Thyroid gland (tissue), 4 donors: ENCODE data around the gene ACTL7B. TPM values are rescaled to one million over a fixed set of nuclear protein-coding genes. Genes with fewer than 3 reads are reported as not detected.

Source experiments
- DNase-seq, 2 donors: peaks; one replicate each; pipeline ENCODE4 v3.0.0-alpha.2; 2019
- H3K27ac ChIP-seq, 3 donors: fragments of 200-600 bp; sonication (generic); 1 replicate in 2 of 3; 2 replicates in 1 of 3; pipeline ENCODE4 v1.5.1; 2016 to 2019; ENCODE audit warnings: mild to moderate bottlenecking in 1 of 3, moderate library complexity in 1 of 3
- H3K27me3 ChIP-seq: fragments of 200-600 bp; sonication (generic); one replicate; pipeline ENCODE4 v1.5.1; 2019
- H3K36me3 ChIP-seq, 2 donors: fragments of 200-600 bp; sonication (generic); one replicate each; pipeline ENCODE4 v1.5.1; 2016 to 2019
- H3K4me1 ChIP-seq, 2 donors: fragments of 200-600 bp; sonication (generic); one replicate each; pipeline ENCODE4 v1.5.1; 2017 to 2019
- H3K4me3 ChIP-seq, 3 donors: fragments of 200-600 bp; sonication (generic); replicated peaks in 1 of 3; 1 replicate in 2 of 3; 2 replicates in 1 of 3; pipeline ENCODE4 v1.5.1; 2016; ENCODE audit warnings: mild to moderate bottlenecking in 1 of 3
- H3K9me3 ChIP-seq: fragments of 200-600 bp; sonication (generic); one replicate; pipeline ENCODE4 v1.5.1; 2017
- POLR2A ChIP-seq, 2 donors: fragments of 450-650 bp; IDR thresholded peaks; one replicate each; pipeline ENCODE4 v1.6.1; 2017; ENCODE audit warnings: antibody characterized with exemption in 2 of 2, mild to moderate bottlenecking in 2 of 2, moderate library complexity in 1 of 2
- WGBS, 2 donors: methylation state at CpG; one replicate each; pipeline ENCODE4 v1.1.5; 2017; 5-methylcytosine and 5-hydroxymethylcytosine counted together
- intact Hi-C: fragments of 100-400 bp; cut with DNase I; formaldehyde crosslinking; loops from one replicate; pipeline ENCODE4 v1.15.1; 2023
- total RNA-seq, 4 donors: library from RNA; depleted of rRNA; stranded (reverse); fragments of >200 nt; gene quantifications; one replicate each; pipeline ENCODE4 v1.2.3, GENCODE V29; 2016
- TF ChIP-seq, protein P1 (sequence below), 6 experiments: fragments of 200-600 bp in 3 of 6; fragments of 450-650 bp in 3 of 6; sonication (generic) in 3 of 6; IDR thresholded peaks; one replicate each; pipeline ENCODE4 v1.5.1; 2016 to 2019; ENCODE audit warnings: antibody characterized with exemption in 6 of 6, mild to moderate bottlenecking in 2 of 6, inconsistent platforms in 1 of 6, moderate library complexity in 1 of 6

Gene ACTL7B
- total RNA-seq, 4 donors from 2014 or later = 0.33 to 0.54 TPM; not detected in 2

DNA sequence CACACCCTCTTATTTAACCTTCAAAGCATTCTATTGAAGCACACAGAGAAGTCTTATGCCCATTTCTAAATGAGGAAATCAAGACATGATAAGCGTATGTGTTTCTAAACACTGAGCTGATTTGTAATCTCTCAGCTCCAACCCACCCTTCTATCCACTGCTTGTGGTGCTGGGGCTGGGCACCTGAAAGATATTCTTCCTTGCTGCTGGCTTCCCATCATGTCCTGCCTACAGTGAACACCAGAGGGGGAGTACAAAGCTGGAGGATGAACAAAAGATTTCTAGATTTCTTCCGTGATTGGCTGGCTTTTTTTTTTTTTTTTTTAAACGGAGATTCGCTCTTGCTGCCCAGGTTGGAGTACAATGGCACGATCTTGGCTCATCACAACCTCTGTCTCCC lies 20.6 kb upstream of the ACTL7B start:
- no peak for DNase-seq
- no peaks in the 10 kb centered on the region for H3K4me1 ChIP-seq
- 95 to 96% methylated on average over 5 of the region's 5 CpGs for WGBS, 2 donors
- H3K9me3 ChIP-seq = no peaks in the 10 kb centered on the region
- H3K36me3 ChIP-seq = peaks cover 61 to 70% of the 10 kb centered on the region in 2 donors
- no peak overlapping the region for H3K27ac ChIP-seq
- intact Hi-C loops = no loop called here
- TF ChIP-seq POLR2A (IDR thresholded peaks at IDR 0.05) = no peak
- TF ChIP-seq, protein P1, sequence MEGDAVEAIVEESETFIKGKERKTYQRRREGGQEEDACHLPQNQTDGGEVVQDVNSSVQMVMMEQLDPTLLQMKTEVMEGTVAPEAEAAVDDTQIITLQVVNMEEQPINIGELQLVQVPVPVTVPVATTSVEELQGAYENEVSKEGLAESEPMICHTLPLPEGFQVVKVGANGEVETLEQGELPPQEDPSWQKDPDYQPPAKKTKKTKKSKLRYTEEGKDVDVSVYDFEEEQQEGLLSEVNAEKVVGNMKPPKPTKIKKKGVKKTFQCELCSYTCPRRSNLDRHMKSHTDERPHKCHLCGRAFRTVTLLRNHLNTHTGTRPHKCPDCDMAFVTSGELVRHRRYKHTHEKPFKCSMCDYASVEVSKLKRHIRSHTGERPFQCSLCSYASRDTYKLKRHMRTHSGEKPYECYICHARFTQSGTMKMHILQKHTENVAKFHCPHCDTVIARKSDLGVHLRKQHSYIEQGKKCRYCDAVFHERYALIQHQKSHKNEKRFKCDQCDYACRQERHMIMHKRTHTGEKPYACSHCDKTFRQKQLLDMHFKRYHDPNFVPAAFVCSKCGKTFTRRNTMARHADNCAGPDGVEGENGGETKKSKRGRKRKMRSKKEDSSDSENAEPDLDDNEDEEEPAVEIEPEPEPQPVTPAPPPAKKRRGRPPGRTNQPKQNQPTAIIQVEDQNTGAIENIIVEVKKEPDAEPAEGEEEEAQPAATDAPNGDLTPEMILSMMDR (IDR thresholded peaks at IDR 0.05) = no peak
- no peak overlapping the region for H3K4me3 ChIP-seq
- no peaks in the 10 kb centered on the region for H3K27me3 ChIP-seq

- no peak for TF ChIP-seq POLR2A (IDR thresholded peaks at IDR 0.05)
- TF ChIP-seq, protein P1 (IDR thresholded peaks at IDR 0.05) = no peak
- Histone ChIP-seq H3K4me1 (peaks cover 0 to 1% of the 10 kb centered on the region in 2 donors), H3K9me3 (no peaks in the 10 kb centered on the region), H3K27ac (no peak overlapping the region), H3K36me3 (peaks cover 58 to 60% of the 10 kb centered on the region in 2 donors), H3K4me3 (no peak overlapping the region), H3K27me3 (no peaks in the 10 kb centered on the region)
- DNase-seq = no peak
- WGBS, 2 donors = 95% methylated on average over 4 of the region's 4 CpGs
- intact Hi-C loops = no loop called here
Measured at GRCh38 chr9:108874058-108874788, 18.4 kb upstream of the ACTL7B start.

- H3K27me3 ChIP-seq = no peaks in the 10 kb centered on the region
- peaks cover 0 to 5% of the 10 kb centered on the region in 2 donors for H3K4me1 ChIP-seq
- no peak overlapping the region for H3K4me3 ChIP-seq
- peak; percentile 24 to 30 for DNase-seq
- H3K36me3 ChIP-seq = peaks cover 15 to 17% of the 10 kb centered on the region in 2 donors
- no peak overlapping the region for H3K27ac ChIP-seq
- no peak for TF ChIP-seq POLR2A (IDR thresholded peaks at IDR 0.05)
- TF ChIP-seq, protein P1 (IDR thresholded peaks at IDR 0.05) = no peak
- no peaks in the 10 kb centered on the region for H3K9me3 ChIP-seq
- 83 to 90% methylated on average over 3 of the region's 3 CpGs for WGBS, 2 donors
- intact Hi-C loops = loop anchor here (10.0 kb wide), 1 partner anchor 64 kb away; no protein-coding TSS in a partner anchor
Measured at GRCh38 chr9:108869092-108869725, 13.4 kb upstream of the ACTL7B start.

GRCh38 chr9:108867829-108868228 lies 12.0 kb upstream of the ACTL7B start:
- Histone ChIP-seq H3K4me1 (peaks cover 0 to 5% of the 10 kb centered on the region in 2 donors), H3K27me3 (no peaks in the 10 kb centered on the region), H3K36me3 (peaks cover 7 to 12% of the 10 kb centered on the region in 2 donors), H3K4me3 (no peak overlapping the region), H3K9me3 (no peaks in the 10 kb centered on the region), H3K27ac (no peak overlapping the region)
- DNase-seq = no peak
- TF ChIP-seq, protein P1 (IDR thresholded peaks at IDR 0.05) = no peak
- TF ChIP-seq POLR2A (IDR thresholded peaks at IDR 0.05) = no peak
- intact Hi-C loops = loop anchor here (10.0 kb wide), 1 partner anchor 63 kb away; no protein-coding TSS in a partner anchor
- WGBS, 2 donors = 88 to 90% methylated on average over 4 of the region's 4 CpGs

DNA sequence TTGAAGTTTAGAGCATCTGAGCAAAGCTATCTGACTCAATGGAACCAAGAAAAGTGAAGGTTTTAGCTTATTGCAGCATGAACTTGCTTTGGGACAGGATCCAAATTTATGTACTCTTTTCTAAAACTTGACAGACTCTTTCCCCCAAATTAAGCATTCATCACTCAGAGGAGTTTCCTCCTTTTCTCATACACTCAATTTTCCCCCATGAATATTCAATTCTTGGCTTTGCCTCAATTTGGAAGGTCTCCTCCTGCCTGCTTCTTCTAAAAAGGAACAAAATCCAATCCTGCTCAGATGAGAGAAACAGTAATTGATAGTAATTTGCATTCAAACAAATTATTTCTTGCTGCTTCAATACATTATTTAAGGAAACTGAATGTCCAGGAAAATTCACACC lies 11.3 kb upstream of the ACTL7B start:
- Histone ChIP-seq H3K27ac (no peak overlapping the region), H3K36me3 (peaks cover 5 to 10% of the 10 kb centered on the region in 2 donors), H3K4me3 (no peak overlapping the region), H3K4me1 (peaks cover 0 to 5% of the 10 kb centered on the region in 2 donors), H3K27me3 (no peaks in the 10 kb centered on the region), H3K9me3 (no peaks in the 10 kb centered on the region)
- no peak for DNase-seq
- intact Hi-C loops = loop anchor here (10.0 kb wide), 1 partner anchor 62 kb away; no protein-coding TSS in a partner anchor
- TF ChIP-seq, protein P1 (IDR thresholded peaks at IDR 0.05) = no peak
- TF ChIP-seq POLR2A (IDR thresholded peaks at IDR 0.05) = no peak
